ENCODE data around the gene FBXO21.
"Not testable (repeated sequence)": the region's sequence is repeated elsewhere in the genome, so short reads cannot be mapped to it uniquely, and the experiment has no call there.

The FBXO21 gene

GRCh38 chr12:117101953-117102799 is 88.1 kb downstream of the FBXO21 start:
- no peak for DNase-seq

GRCh38 chr12:117100851-117101673 is 89.2 kb downstream of the FBXO21 start:
- no peak for DNase-seq

GRCh38 chr12:117100251-117100650 is 90.0 kb downstream of the FBXO21 start:
- DNase-seq = no peak

- DNase-seq = peak; percentile 22
Observed at GRCh38 chr12:117098361-117099217, 91.7 kb downstream of the FBXO21 start.

- no peak for DNase-seq
Observed at GRCh38 chr12:117098024-117098360, 92.3 kb downstream of the FBXO21 start.

- DNase-seq = no peak
Observed at GRCh38 chr12:117097159-117097558, 93.1 kb downstream of the FBXO21 start.

- DNase-seq = no peak
Observed at GRCh38 chr12:117096501-117097042, 93.7 kb downstream of the FBXO21 start.

- DNase-seq = not testable (repeated sequence)
Observed at GRCh38 chr12:117095191-117095590, 95.1 kb downstream of the FBXO21 start.

GRCh38 chr12:117093918-117094630 is 96.2 kb downstream of the FBXO21 start:
- no peak for DNase-seq

- no peak for DNase-seq
Observed at GRCh38 chr12:117093431-117093830, 96.8 kb downstream of the FBXO21 start.

- DNase-seq = no peak
Observed at GRCh38 chr12:117092886-117093285, 97.4 kb downstream of the FBXO21 start.

GRCh38 chr12:117092511-117092780 is 97.8 kb downstream of the FBXO21 start:
- DNase-seq = no peak

Measured in suppressor macrophage treated with lipopolysaccharide for 4 hours (primary cell).